NCI-H1694 treated with DMSO at 0.1 percent for 48 hours (cell line): Measurements from ENCODE around the gene BBC3.
"Not testable (repeated sequence)": the region's sequence is repeated elsewhere in the genome, so short reads cannot be mapped to it uniquely, and the experiment has no call there.

ENCODE experiments used
- DNase-seq: peaks from one replicate; lab custom pipeline; 2025; lab: John Stamatoyannopoulos, UW

Gene BBC3

DNA sequence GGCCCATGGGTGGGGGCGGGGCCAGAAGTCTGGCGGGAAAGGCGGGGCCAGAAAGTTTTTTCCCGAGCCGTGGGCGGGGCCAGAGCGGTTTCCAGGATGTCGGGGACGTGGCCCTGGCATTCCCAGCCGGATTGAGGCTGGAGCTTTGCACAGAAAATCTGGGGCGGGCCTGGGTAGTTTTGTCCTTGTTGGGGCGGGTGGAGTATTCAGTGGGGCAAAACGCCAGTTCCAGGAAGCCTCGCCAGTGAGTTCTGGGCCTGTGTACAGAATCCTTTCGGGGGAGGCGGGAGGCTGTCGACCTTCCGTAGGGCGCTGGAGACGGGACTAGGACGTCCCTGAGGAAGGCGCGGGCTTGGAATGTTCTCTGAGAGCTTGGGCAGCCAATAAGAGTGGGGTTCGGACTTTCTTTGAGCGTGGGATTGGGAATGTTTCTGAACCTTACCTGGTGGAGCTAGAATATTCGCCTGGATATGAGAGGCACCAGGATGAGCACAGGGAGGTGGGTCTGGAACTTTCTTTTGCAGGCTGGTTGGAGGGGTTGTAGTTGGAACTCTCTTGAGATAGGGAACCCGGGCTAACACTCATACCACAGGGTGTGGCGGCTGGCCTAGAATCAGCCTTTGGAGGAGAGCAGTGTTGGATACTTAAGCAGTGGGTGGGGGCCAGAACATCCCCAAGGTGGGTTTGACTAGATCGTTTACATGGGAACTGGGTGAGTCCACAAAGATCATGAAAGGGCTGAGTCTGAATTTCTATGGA is 26.6 kb upstream of the BBC3 start:
- no peak for DNase-seq

DNA sequence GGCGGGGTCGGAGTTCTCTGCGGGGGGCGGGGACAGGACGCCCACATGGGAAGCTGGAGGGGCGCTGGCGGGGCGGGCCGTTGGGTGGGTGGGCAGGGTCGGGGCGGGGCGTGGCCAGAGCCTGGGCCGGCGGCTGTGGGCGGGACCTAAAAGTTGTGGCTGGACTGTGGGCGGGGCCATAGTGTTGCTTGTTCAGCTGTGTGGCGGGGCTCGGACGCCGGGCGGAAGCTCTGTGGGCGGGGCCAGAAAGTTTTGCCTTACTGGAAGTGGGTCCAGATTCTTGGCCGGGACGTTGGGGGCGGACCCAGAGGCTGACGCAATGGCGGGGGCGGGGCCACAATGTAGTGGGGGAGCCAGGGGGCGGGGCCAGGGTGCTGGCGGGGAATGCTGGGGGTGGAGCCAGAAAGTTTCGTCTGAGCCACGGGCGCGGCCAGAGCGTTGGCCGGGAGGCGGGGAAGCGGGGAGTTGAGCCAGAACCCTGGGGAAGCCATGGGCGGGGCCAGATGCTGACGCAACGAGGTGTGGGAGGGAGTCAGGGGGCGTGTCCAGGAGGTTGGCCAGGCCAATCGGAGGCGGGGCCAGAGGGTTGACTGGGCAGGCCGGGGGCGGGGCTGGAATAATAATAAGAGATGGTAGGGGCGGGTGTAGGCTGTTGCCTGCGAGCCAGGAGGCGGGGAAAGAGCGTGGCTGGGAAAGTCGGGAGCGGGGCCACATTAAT is 25.9 kb upstream of the BBC3 start:
- peak; percentile 96 for DNase-seq

DNA sequence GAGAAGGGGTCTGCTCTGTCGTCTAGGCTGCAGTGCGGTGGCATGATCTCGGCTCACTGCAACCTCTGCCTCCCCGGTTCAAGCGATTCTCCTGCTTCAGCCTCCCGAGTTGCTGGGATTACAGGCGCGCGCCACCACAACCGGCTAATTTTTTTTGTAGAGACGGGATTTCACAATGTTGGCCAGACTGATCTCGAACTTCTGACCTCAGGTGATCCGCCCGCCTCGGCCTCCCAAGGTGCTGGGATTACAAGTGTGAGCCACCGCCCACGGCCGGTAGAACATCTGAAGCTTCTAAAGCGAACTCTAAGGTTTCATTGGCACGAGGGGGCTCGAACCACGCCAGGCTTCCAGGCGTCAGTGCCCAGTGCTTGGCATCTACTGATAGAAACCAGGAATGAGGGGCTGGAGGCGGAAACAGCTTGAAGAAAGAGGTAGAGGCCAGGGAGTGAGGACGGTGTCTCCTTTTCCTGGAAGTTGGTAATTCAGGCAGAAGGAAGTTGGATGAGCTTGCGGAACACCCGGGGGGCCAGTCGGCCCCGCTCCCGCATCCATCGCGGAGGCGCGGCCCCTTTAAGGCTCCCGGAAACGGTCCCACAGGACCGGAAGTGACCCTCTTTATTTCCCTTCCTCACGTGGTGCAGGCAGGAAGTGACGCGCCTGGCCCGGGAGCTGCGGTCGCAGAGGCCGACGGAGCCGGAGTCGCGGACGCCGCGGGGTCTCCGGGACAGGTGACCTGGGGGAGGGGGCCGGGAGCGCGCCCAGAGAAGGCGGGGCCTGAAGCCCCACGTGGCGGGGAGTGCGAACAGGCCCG is 25.1 kb upstream of the BBC3 start, which contains the start of gene CCDC9:
CCDC9 (plus strand) TSS at position 647 of the 814 bp plus-strand sequence. CDS start 1,876 bp downstream, outside the sequence.
- peak; percentile 96 for DNase-seq

DNA sequence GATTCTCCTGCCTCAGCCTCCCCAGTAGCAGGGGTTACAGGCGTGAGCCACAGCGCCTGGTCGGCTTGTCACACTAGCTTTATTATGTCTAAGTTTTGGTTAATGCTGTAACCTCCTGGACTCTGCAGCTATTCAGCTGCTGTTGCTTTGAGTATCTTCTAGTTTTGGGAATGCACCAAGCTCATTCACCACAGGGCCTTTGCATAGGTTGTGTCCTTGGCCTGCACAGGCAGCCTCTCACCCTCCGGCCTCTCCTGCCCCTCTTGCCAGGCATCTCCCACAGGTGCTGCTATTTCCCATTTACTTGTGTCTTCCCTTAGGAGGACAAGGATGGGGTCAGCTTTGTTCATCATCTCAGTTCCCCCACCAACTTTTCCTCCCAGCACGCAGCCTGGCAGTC is 23.0 kb upstream of the BBC3 start:
- DNase-seq, result no peak

DNA sequence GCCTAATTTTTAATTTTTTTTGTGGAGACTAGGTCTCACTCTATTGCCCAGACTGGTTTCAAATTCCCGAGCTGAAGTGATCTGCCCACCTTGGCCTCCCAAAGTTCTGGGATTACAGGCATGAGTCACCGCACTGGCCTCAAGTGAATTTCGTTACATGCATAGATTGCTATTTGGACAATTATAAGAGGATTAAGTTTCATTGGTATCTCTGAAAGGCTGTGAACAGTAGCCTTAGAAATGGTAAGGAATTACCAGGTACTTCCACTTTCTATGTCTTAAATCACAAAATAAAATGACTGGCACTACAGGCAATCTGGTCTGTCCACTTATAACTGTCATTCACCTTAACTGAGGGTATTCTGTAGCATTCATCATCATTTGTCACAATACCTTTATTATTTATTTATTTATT is 22.5 kb upstream of the BBC3 start:
- no peak for DNase-seq

DNA sequence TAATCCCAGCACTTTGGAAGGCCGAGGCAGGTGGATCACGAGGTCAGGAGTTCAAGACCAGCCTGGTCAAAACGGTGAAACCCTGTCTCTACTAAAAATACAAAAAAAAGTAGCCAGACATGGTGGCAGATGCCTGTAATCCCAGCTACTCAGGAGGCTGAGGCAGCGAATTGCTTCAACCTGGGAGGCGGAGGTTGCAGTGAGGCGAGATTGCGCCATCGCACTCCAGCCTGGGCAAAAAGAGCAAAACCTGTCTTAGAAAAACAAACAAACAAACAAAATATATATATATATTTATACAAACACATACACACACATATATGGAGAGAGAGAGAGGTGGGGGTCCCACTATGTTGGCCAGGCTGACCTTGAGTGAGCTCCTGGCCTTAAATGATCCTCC is 22.0 kb upstream of the BBC3 start:
- DNase-seq, result not testable (repeated sequence)

DNA sequence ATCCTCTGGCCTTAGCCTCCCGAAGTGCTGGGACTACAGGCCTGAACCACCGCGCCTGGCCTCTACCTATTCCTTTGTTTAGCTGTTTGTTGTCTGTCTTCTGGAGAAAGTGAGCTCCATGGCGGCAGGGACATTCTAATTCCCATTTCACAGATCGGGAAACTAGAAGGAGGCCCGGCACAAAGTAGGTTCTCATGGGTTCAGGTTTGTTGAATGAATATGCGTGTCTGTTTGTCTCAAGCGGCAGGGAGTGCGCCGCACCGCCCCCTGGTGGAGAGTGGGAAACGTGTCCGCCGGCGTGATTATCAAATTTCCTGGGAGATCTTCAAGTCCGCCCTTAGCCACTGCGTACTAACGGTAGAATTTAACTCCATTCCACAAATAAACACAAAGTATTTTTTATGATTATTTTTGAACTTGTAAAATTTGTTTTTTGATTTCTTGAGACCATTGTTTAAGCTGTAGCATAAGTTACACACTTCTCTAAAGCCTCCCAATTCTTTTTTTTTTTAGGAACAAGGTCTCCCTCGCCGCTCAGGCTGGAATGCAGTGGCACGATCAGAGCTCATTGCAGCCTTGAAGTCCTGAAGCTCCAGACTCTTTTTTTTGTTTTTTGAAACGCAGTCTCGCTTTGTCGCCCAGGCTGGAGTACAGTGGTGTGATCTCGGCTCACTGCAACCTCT is 16.4 kb upstream of the BBC3 start:
- DNase-seq, result peak; percentile 23

DNA sequence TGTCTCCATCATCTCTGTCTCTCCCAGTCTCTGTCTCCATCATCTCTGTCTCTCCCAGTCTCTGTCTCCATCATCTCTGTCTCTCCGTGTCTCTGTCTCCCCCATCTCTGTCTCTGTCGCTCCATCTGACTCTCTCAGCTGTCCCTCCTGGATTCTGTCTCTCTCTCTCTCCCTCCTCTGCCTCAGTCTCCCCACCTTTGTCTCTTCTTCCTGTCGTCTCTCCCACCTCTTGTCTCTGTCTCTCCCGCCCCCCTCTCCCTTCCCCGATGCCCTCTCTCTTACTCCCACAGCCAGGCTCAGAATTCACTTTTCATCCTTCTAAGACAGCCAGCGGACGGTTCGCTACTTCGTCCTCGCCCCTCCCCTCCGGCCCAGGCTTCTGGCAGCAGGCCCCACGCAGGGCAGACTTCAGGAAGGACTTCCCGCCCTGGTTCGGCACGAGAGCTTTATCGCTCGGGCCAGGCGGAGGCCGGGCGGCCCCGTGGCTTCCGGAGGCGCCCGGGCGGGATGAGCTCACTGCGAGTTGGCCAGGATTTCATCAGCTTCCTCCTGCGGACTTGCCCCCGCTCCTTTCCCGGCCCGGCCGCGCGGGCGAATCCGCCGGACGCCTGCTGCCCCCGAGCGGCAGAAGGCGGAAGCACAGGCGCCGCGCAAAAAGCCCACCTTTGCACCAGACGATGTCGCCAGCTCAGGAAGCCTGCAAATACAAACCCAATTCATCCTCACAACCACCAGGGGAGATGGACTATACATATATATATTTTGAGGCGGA is 13.0 kb upstream of the BBC3 start:
- DNase-seq, result peak; percentile 86

DNA sequence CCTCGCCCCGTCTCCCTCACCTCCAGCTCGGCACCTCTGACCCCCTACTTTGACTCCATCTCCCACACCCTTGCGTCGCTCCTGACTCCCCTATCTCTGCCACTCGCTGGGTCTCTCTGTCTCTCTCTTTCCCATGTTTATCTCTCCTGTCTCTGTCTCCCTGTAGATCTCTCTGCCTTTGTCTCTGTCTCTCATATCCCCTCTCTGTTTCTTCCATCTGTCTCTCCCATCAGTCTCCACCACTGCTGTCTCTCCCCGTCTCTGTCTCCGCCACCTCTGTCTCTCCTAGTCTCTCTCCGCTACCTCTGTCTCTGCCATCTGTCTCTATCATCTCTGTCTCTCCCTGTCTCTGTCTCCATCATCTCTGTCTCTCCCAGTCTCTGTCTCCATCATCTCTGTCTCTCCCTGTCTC is 12.4 kb upstream of the BBC3 start:
- no peak for DNase-seq

DNA sequence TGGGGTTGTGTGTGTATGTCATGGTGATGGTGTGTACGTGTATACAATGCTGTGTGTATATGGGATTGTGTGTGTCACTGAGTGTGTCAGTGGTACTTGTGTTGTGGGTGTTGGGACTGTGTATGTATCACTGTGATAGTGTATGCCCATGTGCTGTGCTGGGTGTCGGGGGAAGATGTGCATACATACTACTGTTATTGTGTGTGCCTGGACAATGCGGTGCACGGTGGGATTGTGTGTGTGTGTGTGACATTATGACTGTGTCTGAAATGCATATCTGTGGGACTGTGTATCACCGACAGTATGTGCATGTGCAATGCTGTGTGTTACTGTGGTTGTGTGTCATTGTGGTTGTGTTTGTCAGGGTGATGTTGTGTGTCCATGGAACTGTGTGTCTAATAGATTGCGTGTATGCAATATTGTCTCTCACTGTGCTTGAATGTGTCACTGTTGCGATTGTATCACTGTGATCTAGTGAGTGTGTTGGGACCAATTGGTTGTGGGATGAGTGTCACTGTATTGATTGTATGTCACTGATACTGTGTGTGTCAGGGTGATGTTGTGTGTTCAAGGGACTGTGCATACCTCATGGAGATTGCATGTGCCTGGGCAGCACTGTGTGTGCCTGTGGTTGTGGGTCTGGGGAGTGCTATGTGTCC is 11.0 kb upstream of the BBC3 start:
- DNase-seq, result no peak

DNA sequence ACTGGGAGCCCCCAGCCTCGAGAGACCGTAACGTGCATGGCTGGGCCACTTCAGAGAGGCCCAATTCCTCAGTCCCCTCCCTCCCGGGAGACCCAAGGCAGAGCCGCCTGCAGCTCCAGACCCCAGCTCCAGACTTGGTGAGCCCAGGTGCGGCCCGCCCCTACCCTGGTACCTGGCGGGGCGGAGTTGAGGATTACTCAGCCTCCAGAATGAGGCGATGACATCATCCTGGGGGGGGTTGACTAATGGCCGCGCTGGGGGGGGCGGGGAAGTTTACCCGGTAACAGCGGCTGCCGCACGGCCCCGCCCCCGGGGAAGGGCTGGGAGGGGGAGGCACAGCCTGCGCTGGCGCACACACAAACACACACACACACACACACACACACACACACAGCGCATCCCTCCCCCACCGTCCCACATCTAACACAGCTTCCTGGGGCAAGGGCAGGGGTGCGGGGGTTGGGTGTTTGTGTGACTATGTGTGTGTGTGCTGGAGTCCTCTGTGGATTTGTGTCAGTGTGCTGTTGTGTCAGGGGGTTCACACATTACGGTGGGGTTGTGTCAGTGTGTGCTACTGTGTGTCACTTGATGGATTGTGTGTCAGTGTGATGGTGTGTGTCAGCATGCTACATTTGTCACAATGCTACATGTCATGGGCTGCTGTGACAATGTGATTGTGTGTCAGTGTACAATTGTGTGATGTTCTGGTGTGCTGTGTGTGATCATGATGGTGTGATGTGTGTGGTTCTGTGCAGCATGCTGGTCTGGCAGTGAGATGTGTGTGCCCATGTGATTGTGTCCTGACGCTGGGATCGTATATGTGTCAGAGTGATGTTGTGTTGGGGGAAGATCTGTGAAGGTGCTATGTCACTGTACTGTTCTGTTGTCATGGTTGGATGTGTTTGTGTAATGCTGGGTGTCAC is 10.3 kb upstream of the BBC3 start:
- DNase-seq, result no peak

DNA sequence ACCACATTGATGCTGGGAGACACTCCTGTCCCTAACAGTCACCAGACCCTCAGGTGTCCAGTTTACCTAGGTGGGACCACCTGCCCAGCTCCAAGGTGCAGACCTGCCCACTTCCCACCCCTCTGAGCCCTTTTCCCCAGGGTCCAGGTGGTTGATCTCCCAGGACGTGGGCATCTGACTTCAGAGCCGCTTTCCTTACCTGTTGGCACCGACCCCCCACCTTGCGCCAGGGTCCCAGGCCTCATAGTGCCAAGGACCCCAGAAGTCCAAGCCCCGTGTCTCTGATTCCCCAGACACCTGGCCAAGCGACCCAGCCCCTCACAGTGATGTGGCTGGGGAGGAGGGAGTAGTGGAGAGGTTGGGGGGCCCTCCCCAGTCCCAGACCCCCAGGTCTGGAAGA is 9.6 kb upstream of the BBC3 start:
- DNase-seq, result no peak

DNA sequence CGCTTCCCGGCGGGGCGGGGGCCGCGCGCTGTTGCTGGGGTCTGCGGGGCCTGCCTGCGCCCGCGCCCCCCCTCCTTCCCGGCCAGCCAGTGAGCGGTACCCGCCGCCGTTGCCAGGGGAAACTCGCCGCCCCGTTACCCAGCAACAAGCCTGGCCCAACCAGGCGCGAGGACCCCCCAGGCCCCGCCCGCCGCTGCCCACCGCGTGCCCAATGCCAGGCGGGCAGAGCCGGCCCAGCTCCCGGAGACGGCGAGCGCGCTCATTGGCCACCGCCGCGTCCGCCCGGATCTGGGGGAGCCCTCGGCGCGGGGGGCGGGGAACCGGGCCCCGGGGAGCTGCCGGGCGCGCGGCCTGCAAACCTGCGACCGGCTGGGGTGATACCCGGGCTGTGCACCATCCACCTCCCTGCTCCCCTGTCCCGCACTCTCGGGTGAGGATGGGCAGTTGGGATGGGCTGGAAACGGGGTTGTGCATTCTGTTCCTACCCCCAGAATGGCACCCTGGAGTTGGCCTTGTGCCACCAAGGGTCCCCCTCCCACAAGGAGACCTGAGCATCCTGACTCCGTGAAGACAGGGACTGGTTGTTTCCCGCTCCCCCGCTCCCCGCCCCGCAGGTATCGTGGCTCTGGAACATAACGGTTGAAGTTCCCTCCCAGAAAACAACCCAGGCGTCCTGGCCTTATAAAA is 8.8 kb upstream of the BBC3 start:
- DNase-seq, result peak; percentile 23

DNA sequence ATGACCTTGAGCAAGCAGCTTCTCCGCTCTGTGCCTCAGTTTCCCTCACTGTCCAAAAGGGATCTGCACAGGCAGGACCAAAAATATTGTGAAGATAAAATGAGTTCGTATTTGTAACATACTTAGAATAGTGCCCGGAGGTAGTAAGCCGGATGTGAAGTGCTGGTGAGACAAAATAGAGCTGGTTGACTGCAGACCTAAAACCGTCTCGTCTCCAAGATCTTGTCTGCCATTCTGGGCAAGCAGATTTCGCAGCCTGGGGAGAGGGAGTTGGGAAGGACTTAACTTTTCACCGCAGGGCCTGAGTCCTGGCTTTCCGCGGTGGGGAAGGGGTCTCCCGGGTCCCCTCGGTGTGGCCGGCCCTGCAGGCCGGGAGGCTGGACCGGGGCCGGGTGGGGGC is 8.2 kb upstream of the BBC3 start:
- DNase-seq, result no peak

DNA sequence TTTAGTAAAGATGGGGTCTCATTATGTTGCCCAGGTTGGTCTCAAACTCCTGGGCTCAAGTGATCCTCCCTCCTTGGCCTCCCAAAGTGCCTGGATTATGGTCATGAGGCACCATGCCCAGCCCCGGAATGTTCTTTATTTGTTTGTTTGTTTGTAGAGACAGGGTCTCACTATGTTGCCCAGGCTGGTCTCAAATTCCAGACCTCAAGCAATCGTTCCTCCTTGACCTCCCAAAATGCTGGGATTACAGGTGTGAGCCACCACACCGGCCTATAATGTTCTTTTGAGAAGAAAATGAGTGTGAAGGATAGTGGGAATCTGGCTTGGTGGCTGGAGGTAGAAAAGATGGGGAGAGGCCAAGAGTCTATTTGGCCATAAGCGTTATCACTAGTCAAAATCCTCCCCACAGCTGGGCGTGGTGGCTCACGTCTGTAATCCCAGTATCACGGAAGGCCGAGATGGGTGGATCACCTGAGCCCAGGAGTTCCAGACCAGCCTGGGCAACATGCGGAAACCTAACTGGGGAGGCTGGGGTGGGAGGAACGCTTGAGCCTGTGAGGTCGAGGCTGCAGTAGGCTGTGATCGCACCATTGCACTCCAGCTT is 5.2 kb upstream of the BBC3 start:
- DNase-seq, result no peak

DNA sequence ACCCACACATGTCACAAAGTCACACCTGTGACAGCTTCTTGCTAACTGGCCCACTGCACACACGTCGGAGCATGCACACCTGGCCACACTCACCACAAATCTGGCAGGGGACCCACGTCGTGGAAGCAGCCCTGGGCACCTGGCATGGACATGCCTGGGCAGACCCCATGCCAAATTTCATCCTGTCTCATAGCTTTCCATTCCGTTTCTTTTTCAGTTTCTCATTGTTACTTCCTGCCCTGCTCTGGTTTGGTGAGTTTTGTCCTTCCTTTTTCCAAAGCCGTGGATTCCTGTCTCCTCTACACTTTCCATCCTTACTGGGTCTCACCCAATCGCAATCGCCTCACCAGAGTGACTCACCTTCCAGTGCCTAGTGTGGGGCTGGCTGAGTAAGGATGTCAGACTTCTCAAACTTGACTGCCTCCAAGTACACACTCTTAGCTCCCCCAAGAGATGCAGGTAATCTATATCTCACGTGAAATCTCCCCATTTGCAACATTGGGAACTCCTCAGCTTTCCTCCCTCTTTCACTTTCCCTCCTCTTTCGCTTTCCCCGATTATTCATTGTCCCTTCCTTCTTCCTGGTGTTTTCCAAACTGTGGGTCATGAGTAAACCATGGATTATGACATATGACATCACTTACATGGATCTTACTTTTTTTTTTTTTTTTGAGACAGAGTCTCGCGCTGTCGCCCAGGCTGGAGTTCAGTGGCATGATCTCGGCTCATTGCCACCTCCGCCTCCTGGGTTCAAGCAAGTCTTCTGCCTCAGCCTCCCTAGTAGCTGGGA is 1.6 kb upstream of the BBC3 start:
- no peak for DNase-seq

DNA sequence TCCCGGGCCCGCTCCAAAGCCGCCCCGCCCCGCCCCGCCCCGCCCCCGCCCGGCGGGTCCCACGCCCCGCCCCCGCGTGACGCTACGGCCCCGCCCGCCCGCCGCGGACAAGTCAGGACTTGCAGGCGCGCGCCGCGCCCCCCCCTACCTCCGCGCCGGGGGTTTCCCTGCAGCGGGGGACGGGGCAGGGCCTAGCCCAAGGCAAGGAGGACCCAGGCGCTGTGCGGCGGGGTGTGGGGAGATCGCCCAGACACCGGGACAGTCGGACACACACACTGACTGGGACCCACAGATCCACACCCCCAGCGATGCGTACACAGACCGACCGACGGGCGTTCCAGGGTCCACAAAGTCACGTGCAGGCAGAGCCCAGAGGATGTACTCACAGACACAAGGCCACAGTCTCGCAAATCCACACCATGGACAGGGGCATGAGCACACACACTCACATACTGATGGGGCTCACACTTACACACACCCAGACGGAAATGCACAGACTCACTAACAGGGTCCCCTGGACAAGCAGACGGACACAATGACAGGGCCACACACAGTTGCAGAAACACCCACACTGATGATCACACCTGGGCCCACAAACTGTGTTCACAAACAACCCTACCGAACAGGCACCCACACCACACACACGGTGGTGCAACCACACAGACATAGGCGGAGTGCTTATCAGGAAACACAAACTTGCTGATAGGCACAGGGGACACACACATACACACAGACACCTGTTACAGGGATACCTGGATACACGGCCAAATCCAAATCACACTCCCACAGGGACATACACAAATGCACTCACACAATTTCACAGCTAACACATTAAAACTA is 436 bp upstream of the BBC3 start:
- DNase-seq, result no peak
